ENCODE measurements around the gene RSBN1.

The RSBN1 gene

GRCh38 chr1:113812661-113813135 is 422 bp upstream of the RSBN1 start:
- peak; percentile 28 for DNase-seq (ENCODE audit: low spot score)

GRCh38 chr1:113811156-113811887 is 954 bp downstream of the RSBN1 start:
- peak; percentile 38 for DNase-seq (ENCODE audit: low spot score)

GRCh38 chr1:113809670-113810602 is 2.3 kb downstream of the RSBN1 start:
- no peak for DNase-seq (ENCODE audit: low spot score)

- DNase-seq (ENCODE audit: low spot score): no peak
Measured at GRCh38 chr1:113808450-113809195, 3.7 kb downstream of the RSBN1 start.

GRCh38 chr1:113805639-113806038 is 6.6 kb downstream of the RSBN1 start:
- DNase-seq (ENCODE audit: low spot score): no peak

GRCh38 chr1:113805256-113805531 is 7.1 kb downstream of the RSBN1 start:
- DNase-seq (ENCODE audit: low spot score): no peak

GRCh38 chr1:113804421-113805255 is 7.6 kb downstream of the RSBN1 start:
- DNase-seq (ENCODE audit: low spot score): no peak

- no peak for DNase-seq (ENCODE audit: low spot score)
Measured at GRCh38 chr1:113802367-113803007, 9.8 kb downstream of the RSBN1 start.

- DNase-seq (ENCODE audit: low spot score): no peak
Measured at GRCh38 chr1:113800487-113800886, 11.8 kb downstream of the RSBN1 start.

GRCh38 chr1:113797472-113797871 is 14.8 kb downstream of the RSBN1 start:
- DNase-seq (ENCODE audit: low spot score): no peak

- no peak for DNase-seq (ENCODE audit: low spot score)
Measured at GRCh38 chr1:113793878-113794834, 18.1 kb downstream of the RSBN1 start.

GRCh38 chr1:113792986-113793385 is 19.3 kb downstream of the RSBN1 start:
- DNase-seq (ENCODE audit: low spot score): no peak

- no peak for DNase-seq (ENCODE audit: low spot score)
Measured at GRCh38 chr1:113792471-113792870, 19.8 kb downstream of the RSBN1 start.

- DNase-seq (ENCODE audit: low spot score): no peak
Measured at GRCh38 chr1:113788802-113789201, 23.5 kb downstream of the RSBN1 start.

GRCh38 chr1:113787663-113788062 is 24.6 kb downstream of the RSBN1 start:
- DNase-seq (ENCODE audit: low spot score): no peak

- DNase-seq (ENCODE audit: low spot score): no peak
Measured at GRCh38 chr1:113786069-113786468, 26.2 kb downstream of the RSBN1 start.

- DNase-seq (ENCODE audit: low spot score): no peak
Measured at GRCh38 chr1:113784104-113784779, 28.0 kb downstream of the RSBN1 start.

- DNase-seq (ENCODE audit: low spot score): peak; percentile 66
Measured at GRCh38 chr1:113783254-113784103, 28.8 kb downstream of the RSBN1 start.
